H9 (cell line): Measurements from ENCODE around the gene CCSER1. TPM values are rescaled to one million over a fixed set of nuclear protein-coding genes. Genes with fewer than 3 reads are reported as not detected.

Source experiments
- DNase-seq: peaks from one replicate; pipeline ENCODE4 v3.0.0-alpha.2; 2017
- H2AFZ ChIP-seq: one replicate; pipeline ENCODE4 v1.6.1; 2013; ENCODE audit warnings: mild to moderate bottlenecking, low read length, control low read depth, moderate library complexity
- H2AK5ac ChIP-seq: 2 replicates; pipeline ENCODE4 v1.6.1; 2013; ENCODE audit warnings: low read length, control low read depth, mixed read lengths; ENCODE audit not compliant: insufficient read length
- H2BK120ac ChIP-seq: one replicate; pipeline ENCODE4 v1.6.1; 2013; ENCODE audit warnings: low read depth, mild to moderate bottlenecking, low read length, control low read depth, inconsistent platforms; ENCODE audit not compliant: poor library complexity, severe bottlenecking
- H2BK12ac ChIP-seq: 2 replicates; pipeline ENCODE4 v1.6.1; 2013; ENCODE audit warnings: low read length, control low read depth, mixed read lengths, low read depth; ENCODE audit not compliant: insufficient read length
- H2BK15ac ChIP-seq: 2 replicates; pipeline ENCODE4 v1.6.1; 2013; ENCODE audit warnings: low read depth, low read length, control low read depth
- H2BK20ac ChIP-seq: one replicate; pipeline ENCODE4 v1.6.1; 2013; ENCODE audit warnings: low read depth, mild to moderate bottlenecking, low read length, control low read depth, inconsistent platforms; ENCODE audit not compliant: poor library complexity, severe bottlenecking
- H2BK5ac ChIP-seq: 2 replicates; pipeline ENCODE4 v1.6.1; 2013; ENCODE audit warnings: low read length, control low read depth, mixed read lengths; ENCODE audit not compliant: insufficient read length
- H3K14ac ChIP-seq: 2 replicates; pipeline ENCODE4 v1.6.1; 2013; ENCODE audit warnings: low read length, control low read depth; ENCODE audit not compliant: insufficient read depth
- H3K18ac ChIP-seq: 2 replicates; pipeline ENCODE4 v1.6.1; 2013; ENCODE audit warnings: low read depth, mild to moderate bottlenecking, mixed read lengths, low read length, control low read depth; ENCODE audit not compliant: insufficient read length
- H3K23ac ChIP-seq: 2 replicates; pipeline ENCODE4 v1.6.1; 2013; ENCODE audit warnings: low read length, control low read depth, mixed read lengths, low read depth; ENCODE audit not compliant: insufficient read length
- H3K23me2 ChIP-seq: 2 replicates; pipeline ENCODE4 v1.6.1; 2013; ENCODE audit warnings: low read depth, mild to moderate bottlenecking, mixed read lengths, low read length, control low read depth; ENCODE audit not compliant: insufficient read length, poor library complexity, severe bottlenecking
- H3K27ac ChIP-seq: 2 replicates; pipeline ENCODE4 v1.5.1; 2013; ENCODE audit warnings: low read length, control low read depth, mixed read lengths, low read depth; ENCODE audit not compliant: insufficient read length
- H3K27me3 ChIP-seq: 2 replicates; pipeline ENCODE4 v1.6.1; 2013; ENCODE audit warnings: low read length, control low read depth, inconsistent platforms; ENCODE audit not compliant: insufficient read depth
- H3K4ac ChIP-seq: 2 replicates; pipeline ENCODE4 v1.6.1; 2013; ENCODE audit warnings: low read depth, mild to moderate bottlenecking, control low read depth, inconsistent platforms, low read length, moderate library complexity
- H3K4me1 ChIP-seq: 2 replicates; pipeline ENCODE4 v1.6.1; 2013; ENCODE audit warnings: low read length, control low read depth, inconsistent platforms; ENCODE audit not compliant: insufficient read depth
- H3K4me2 ChIP-seq: 2 replicates; pipeline ENCODE4 v1.6.1; 2013; ENCODE audit warnings: low read length, control low read depth, mixed read lengths; ENCODE audit not compliant: insufficient read length, insufficient read depth
- H3K56ac ChIP-seq: 2 replicates; pipeline ENCODE4 v1.6.1; 2013; ENCODE audit warnings: low read depth, mild to moderate bottlenecking, mixed read lengths, low read length, control low read depth; ENCODE audit not compliant: insufficient read length
- H3K79me1 ChIP-seq: 2 replicates; pipeline ENCODE4 v1.6.1; 2013; ENCODE audit warnings: low read depth, mild to moderate bottlenecking, moderate library complexity, low read length, control low read depth, inconsistent platforms; ENCODE audit not compliant: insufficient read depth, poor library complexity, severe bottlenecking
- H3K79me2 ChIP-seq: 2 replicates; pipeline ENCODE4 v1.6.1; 2013; ENCODE audit warnings: low read length, control low read depth, inconsistent platforms; ENCODE audit not compliant: insufficient read depth
- H3K9ac ChIP-seq: 2 replicates; pipeline ENCODE4 v1.6.1; 2013; ENCODE audit warnings: low read length, control low read depth, mixed read lengths; ENCODE audit not compliant: insufficient read length; ENCODE audit errors: extremely low read depth
- H3K9me3 ChIP-seq: one replicate; pipeline ENCODE4 v1.6.1; 2013; ENCODE audit warnings: low read depth, low read length, inconsistent platforms; ENCODE audit not compliant: control insufficient read depth
- H3T11ph ChIP-seq: one replicate; pipeline ENCODE4 v1.6.1; 2013; ENCODE audit warnings: mild to moderate bottlenecking, low read length, control low read depth, inconsistent platforms
- H4K20me1 ChIP-seq: one replicate; pipeline ENCODE4 v1.6.1; 2013; ENCODE audit not compliant: control insufficient read depth, insufficient read length, insufficient read depth
- H4K5ac ChIP-seq: 2 replicates; pipeline ENCODE4 v1.6.1; 2013; ENCODE audit warnings: low read depth, mild to moderate bottlenecking, mixed read lengths, low read length, control low read depth; ENCODE audit not compliant: insufficient read length
- H4K8ac ChIP-seq: replicated peaks from 2 replicates; pipeline ENCODE4 v1.6.1; 2013; ENCODE audit warnings: low read length, control low read depth, mixed read lengths, low read depth; ENCODE audit not compliant: insufficient read length
- H4K91ac ChIP-seq: 2 replicates; pipeline ENCODE4 v1.6.1; 2013; ENCODE audit warnings: low read depth, mild to moderate bottlenecking, moderate library complexity, mixed read lengths, low read length, control low read depth; ENCODE audit not compliant: insufficient read length
- H3K27ac Mint-ChIP-seq, 3 experiments: 2 replicates in 2 of 3; 3 replicates in 1 of 3; pipeline ENCODE4 v1.8.0; 2020 to 2021; ENCODE audit warnings: mixed read lengths in 3 of 3, mild to moderate bottlenecking in 1 of 3, moderate library complexity in 1 of 3
- H3K27me3 Mint-ChIP-seq: 2 replicates; pipeline ENCODE4 v1.8.0; 2021; ENCODE audit warnings: low read depth, mild to moderate bottlenecking, moderate library complexity, mixed read lengths
- H3K36me3 Mint-ChIP-seq, 3 experiments: 2 replicates in 2 of 3; 3 replicates in 1 of 3; pipeline ENCODE4 v1.8.0; 2020 to 2021; ENCODE audit warnings: low read depth in 3 of 3, mixed read lengths in 3 of 3; ENCODE audit not compliant: insufficient read depth in 1 of 3
- H3K4me1 Mint-ChIP-seq, 2 experiments: 2 replicates each; pipeline ENCODE4 v1.8.0; 2020; ENCODE audit warnings: mixed read lengths in 2 of 2
- H3K4me3 Mint-ChIP-seq, 2 experiments: 2 replicates in 1 of 2; 3 replicates in 1 of 2; pipeline ENCODE4 v1.8.0; 2020 to 2021; ENCODE audit warnings: mild to moderate bottlenecking in 2 of 2, mixed read lengths in 2 of 2, moderate library complexity in 1 of 2
- H3K9me3 Mint-ChIP-seq, 2 experiments: 2 replicates in 1 of 2; 3 replicates in 1 of 2; pipeline ENCODE4 v1.8.0; 2020; ENCODE audit warnings: mild to moderate bottlenecking in 2 of 2, mixed read lengths in 2 of 2, moderate library complexity in 1 of 2
- CTCF ChIP-seq: fragments of 200-600 bp; sonication (generic); conservative IDR thresholded peaks from 3 replicates; pipeline ENCODE4 v1.8.0; 2021; ENCODE audit warnings: antibody characterized with exemption, mild to moderate bottlenecking
- WGBS: extraction: QIAGEN DNeasy Blood & Tissue Kit; methylation state at CpG from one replicate; pipeline ENCODE4 v1.1.7; 2013; ENCODE audit warnings: missing lambda C conversion rate, low lambda C conversion rate, mixed read lengths; ENCODE audit not compliant: insufficient read length; ENCODE audit errors: extremely low coverage; 5-methylcytosine and 5-hydroxymethylcytosine counted together
- total RNA-seq: library from RNA; stranded (reverse); gene quantifications from 2 replicates; pipeline ENCODE4 v1.2.1, GENCODE V29; 2021

CCSER1 gene
- total RNA-seq, 1 experiment from 2014 or later: 0.37 TPM

- Histone ChIP-seq H3K23ac (no peak overlapping the region), H4K20me1 (no peaks in the 10 kb centered on the region), H3T11ph (no peak overlapping the region), H3K14ac (no peak overlapping the region), H3K27me3 (no peaks in the 10 kb centered on the region), H4K5ac (no peak overlapping the region), H3K79me1 (no peaks in the 10 kb centered on the region), H3K4me2 (no peak overlapping the region), H2AK5ac (no peak overlapping the region), H3K27ac (no peak overlapping the region), H4K8ac (no peak overlapping the region), H2BK120ac (no peak overlapping the region), H3K4me1 (no peaks in the 10 kb centered on the region), H3K56ac (no peak overlapping the region), H3K9ac (no peak overlapping the region), H2AFZ (no peak overlapping the region), H3K23me2 (no peaks in the 10 kb centered on the region), H3K9me3 (no peaks in the 10 kb centered on the region), H3K18ac (no peak overlapping the region), H4K91ac (no peak overlapping the region), H2BK15ac (no peak overlapping the region), H2BK12ac (no peak overlapping the region), H3K4ac (no peak overlapping the region), H2BK5ac (no peak overlapping the region), H2BK20ac (no peak overlapping the region), H3K79me2 (no peaks in the 10 kb centered on the region)
- H3K4me3 Mint-ChIP-seq: no peak overlapping the region
- no peaks in the 10 kb centered on the region for H3K27me3 Mint-ChIP-seq
- H3K36me3 Mint-ChIP-seq: no peaks in the 10 kb centered on the region
- DNase-seq: no peak
- no peak for TF ChIP-seq CTCF
- peaks cover 7% of the 10 kb centered on the region in 2 experiments; a peak in 3 of 4 replicates for H3K4me1 Mint-ChIP-seq
- WGBS: no CpG with 5 or more reads among the region's 2 CpGs
- H3K27ac Mint-ChIP-seq: no peak overlapping the region
- H3K9me3 Mint-ChIP-seq: no peaks in the 10 kb centered on the region
Measured at GRCh38 chr4:90992213-90992612, 865.0 kb downstream of the CCSER1 start.
